ENCODE data around the gene CHD6.

Gene CHD6

DNA sequence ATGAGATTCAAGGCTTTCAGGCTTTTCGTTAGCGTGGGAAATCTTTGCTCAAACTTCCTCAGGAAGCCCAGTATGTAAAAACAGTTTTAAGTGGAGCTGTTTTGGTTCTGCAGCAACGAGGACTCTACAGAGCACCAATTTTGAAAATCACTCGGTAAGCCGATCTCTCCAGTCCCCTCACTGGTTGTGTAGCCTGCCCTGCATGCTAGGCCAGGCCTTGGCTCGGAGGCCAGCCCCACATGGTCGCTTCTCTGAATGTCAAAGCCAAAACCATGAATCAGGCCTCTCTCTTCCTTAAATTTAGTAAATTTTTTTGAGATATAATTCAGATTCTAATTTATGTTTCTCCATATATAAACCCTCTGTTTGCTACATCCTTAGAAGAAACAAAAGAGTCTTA lies 108.0 kb downstream of the CHD6 start:
- no peak for DNase-seq (ENCODE audit: low read depth in 1 of 2, low spot score in 1 of 2)

GRCh38 chr20:41509316-41510200 lies 108.6 kb downstream of the CHD6 start:
- no peak for DNase-seq (ENCODE audit: low read depth in 1 of 2, low spot score in 1 of 2)

DNA sequence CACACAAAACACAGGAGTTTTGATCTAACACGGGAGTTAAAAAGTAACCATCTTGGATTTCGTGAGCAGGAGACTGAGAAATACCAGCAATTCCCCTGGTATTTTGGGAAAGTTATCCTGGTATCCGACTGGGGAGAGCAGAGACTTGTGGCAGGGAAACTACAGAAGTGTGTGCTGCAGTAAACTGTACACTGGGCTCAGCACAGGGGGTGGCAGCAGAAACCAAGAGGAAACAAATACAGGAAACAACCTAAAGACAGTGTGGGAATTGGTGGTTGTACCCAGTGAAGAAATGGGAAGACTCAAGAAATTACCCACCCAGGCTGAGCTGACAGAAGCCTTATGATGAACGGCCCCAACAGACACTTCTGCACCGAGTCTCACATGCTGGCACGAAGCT lies 109.8 kb downstream of the CHD6 start:
- DNase-seq (ENCODE audit: low read depth in 1 of 2, low spot score in 1 of 2) = no peak

GRCh38 chr20:41507851-41508250 lies 110.3 kb downstream of the CHD6 start:
- DNase-seq (ENCODE audit: low read depth in 1 of 2, low spot score in 1 of 2) = no peak

- no peak for DNase-seq (ENCODE audit: low read depth in 1 of 2, low spot score in 1 of 2)
Measured at GRCh38 chr20:41507436-41507835, 110.7 kb downstream of the CHD6 start.

- no peak for DNase-seq (ENCODE audit: low read depth in 1 of 2, low spot score in 1 of 2)
Measured at GRCh38 chr20:41506192-41506915, 111.8 kb downstream of the CHD6 start.

GRCh38 chr20:41505184-41505583 lies 113.0 kb downstream of the CHD6 start:
- no peak for DNase-seq (ENCODE audit: low read depth in 1 of 2, low spot score in 1 of 2)

GRCh38 chr20:41501376-41501775 lies 116.8 kb downstream of the CHD6 start:
- no peak for DNase-seq (ENCODE audit: low read depth in 1 of 2, low spot score in 1 of 2)

DNA sequence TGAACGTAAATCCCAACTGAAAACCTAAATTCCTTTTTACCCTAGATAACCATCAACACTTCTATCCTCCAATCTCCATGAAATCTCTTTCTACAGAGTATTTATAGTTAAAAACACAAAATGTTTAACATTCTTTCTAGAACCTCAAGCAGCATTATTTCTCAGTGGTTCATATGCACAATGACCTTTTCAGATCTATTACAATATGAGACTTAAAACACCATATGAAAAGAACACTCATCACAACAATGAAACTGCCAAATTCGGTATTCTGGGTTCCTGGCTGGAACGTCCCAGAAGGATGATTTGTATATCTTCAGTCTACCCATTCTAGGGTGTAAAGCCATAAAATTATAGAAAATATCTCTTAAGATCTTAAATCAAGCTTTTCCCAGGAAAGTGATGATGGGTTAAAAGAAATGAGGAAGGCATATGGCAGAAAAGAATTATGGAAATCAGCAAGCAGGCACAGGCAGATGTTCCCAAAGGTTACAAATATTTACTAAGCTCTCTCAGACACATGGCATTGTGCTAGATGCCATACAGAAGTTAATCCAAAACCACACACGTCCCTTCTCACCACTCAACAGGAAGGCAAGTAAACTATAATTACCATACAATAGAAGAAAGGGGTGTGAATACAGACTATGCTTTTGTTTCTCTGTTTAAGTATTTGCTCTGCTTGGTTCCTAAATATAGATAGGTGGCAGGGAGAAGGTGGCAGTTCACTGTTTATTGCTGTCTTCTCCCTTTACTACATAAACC lies 118.0 kb downstream of the CHD6 start:
- DNase-seq (ENCODE audit: low read depth in 1 of 2, low spot score in 1 of 2) = no peak

DNA sequence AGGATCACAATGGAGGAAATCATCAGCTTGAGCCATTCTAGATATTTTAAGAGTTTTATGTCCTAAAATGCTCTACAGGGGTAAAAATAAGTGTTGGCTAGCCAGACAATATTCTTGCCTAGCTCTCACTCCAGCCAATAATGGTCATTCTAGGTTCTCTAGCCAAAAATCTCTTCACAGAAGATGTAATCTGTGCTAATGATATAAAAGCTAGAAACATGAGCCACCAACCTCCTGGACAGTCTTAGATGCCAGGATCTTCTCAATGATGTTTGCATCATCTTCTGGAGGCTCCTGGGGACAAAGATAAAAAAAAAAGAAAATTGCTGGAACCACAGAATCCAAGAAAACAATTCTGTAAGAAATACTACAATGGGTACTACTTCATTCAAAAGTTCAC lies 119.1 kb downstream of the CHD6 start:
- no peak for DNase-seq (ENCODE audit: low read depth in 1 of 2, low spot score in 1 of 2)

GRCh38 chr20:41497186-41497895 lies 120.8 kb downstream of the CHD6 start:
- no peak for DNase-seq (ENCODE audit: low read depth in 1 of 2, low spot score in 1 of 2)

- DNase-seq (ENCODE audit: low read depth in 1 of 2, low spot score in 1 of 2) = no peak
Measured at GRCh38 chr20:41494451-41494850, 123.7 kb downstream of the CHD6 start.

- no peak for DNase-seq (ENCODE audit: low read depth in 1 of 2, low spot score in 1 of 2)
Measured at GRCh38 chr20:41483553-41483930, 134.6 kb downstream of the CHD6 start.

DNA sequence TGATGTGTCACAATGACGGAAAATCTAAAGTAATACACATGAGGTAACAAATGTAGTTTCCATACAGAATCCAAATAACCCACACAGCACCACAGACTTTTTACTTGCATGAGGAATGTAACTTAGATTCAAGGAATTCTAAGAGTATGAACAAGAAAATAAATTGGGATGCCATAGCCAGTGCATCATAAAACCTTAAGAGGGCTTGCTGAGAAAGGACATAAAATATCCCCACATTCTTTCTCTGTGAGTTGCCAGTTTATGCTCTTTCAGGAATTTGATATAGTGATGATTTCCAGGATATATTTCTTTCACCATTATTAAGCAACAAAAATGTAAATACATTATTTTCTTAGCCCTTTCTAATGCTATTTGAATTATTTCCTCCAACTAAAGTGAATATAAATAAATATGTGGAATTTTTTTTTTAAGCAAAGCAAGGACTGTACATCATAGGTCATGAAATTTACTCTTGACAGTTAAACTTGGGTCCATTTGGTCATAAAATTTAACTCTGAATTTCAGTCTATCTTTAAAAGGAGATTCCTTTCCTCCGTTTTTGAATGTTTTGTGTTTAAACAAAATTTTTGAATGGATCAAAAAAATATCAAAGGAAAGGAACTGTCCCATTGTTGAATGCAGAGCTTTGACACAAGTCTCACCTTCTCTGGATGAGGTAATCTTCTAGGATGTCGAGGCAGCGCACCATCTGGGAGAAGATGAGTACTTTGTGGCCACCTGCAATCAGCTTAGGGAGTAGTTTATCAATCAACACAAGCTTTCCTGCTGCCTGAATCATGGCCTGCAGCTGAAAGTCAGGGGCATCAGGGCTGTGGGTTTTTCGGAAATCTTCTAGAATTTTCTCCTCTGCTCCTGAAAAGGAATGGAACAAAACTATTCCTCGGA lies 135.3 kb downstream of the CHD6 start:
- no peak for DNase-seq (ENCODE audit: low read depth in 1 of 2, low spot score in 1 of 2)

DNA sequence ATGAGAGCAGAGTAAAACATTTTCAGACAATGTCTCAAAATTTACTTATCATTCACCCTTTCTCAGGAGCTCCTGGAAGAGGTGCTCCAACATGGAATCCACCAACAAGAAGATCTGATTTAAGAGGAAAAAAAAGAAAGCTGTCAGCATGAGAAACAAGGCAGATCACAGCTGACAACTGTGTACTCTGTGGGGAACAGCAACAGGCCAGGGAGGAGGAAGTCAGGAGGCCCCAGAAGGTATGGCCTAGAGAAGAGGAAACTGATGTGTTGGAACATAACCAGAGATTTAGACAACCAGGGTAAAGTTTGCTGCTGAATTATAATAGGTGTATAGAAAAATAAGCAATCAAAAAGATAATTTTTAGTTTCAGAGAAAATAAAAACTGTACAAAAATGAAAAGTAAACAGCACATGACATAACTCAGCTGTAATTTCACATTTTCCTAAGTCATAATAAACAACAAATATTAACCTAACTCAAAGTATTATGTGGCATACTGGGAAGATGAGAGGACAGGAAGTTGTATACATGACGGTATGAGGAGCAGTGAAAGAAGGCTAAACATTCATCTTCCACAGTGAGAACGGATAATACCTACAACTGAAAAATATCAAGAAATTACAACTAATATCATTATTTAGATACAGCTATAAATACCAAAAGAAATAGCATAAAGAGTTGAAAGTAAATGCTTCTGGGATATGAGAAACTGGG lies 138.0 kb downstream of the CHD6 start:
- no peak for DNase-seq (ENCODE audit: low read depth in 1 of 2, low spot score in 1 of 2)

DNA sequence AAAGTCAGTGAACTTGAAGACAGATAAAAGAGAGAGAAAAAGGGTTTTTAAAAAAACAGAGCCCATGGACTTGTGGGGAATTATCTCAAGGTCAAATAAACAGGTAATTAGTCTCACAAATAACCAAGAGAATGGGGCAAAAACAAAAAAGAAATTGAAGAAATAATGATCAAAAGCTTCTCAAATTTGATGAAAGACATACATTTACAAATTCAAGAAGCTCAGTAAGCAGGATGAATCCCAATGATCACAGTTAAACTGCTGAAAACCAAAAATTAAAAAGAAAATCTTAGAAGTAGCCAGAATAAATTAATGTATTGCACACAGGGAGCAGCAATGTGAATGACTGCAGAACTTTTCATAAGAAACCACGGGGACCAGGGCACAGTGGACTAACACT lies 139.1 kb downstream of the CHD6 start:
- DNase-seq (ENCODE audit: low read depth in 1 of 2, low spot score in 1 of 2) = no peak

GRCh38 chr20:41478026-41478425 lies 140.2 kb downstream of the CHD6 start:
- no peak for DNase-seq (ENCODE audit: low read depth in 1 of 2, low spot score in 1 of 2)

DNA sequence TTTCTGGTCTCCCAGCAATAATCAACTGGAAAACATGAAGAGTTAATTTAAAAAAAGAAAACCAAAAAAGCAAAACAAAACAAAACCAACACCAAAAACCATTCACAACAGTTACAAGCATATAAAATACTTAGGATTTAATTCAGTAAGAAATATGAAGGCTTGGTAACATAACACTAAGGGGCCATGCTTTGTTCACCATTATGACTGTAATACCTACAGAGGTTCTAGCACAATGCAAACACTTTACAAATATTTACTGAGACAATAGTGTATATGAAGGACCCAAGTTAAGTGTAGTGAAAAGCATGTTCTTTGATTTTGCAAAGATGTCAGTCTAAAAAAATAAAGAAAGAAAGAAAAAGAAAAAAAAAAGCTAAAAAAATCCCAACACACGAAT lies 141.7 kb downstream of the CHD6 start:
- no peak for DNase-seq (ENCODE audit: low read depth in 1 of 2, low spot score in 1 of 2)

DNA sequence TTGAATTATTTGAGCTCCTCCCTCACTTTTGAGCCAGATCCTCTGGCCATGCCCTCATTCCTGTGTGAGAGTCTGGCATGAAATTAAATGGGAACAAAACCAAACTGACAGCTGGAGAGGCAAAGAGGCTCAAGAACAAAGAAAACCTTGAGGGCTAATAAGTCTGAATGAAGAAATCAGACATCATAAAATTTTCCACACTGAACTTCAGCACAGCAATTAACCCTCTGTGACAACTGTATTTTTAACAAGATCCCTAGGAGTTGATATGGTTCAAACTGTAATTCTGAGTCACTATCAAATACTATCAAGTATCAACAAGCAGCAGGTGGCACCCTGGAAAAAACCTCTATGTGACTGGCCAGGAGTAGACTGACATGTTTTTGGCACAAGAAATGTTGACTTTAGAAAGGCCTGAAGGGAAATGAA lies 142.2 kb downstream of the CHD6 start:
- DNase-seq (ENCODE audit: low read depth in 1 of 2, low spot score in 1 of 2) = no peak

All from activated T-helper 1 cell treated with anti-CD3 and anti-CD28 coated beads, Interleukin-2, amount 50 U/mL, for 16 hours (primary cell).